NCI-H2227 treated with DMSO at 0.1 percent for 48 hours (cell line): ENCODE data around the gene PCDHGC3.

ENCODE experiments used
- DNase-seq: peaks from one replicate; lab custom pipeline; 2025; lab: John Stamatoyannopoulos, UW

Gene PCDHGC3

GRCh38 chr5:141523991-141524390, 48.2 kb downstream of the PCDHGC3 start:
- no peak for DNase-seq

- DNase-seq, result peak; percentile 85
Observed at GRCh38 chr5:141524604-141525597, 49.1 kb downstream of the PCDHGC3 start.

DNA sequence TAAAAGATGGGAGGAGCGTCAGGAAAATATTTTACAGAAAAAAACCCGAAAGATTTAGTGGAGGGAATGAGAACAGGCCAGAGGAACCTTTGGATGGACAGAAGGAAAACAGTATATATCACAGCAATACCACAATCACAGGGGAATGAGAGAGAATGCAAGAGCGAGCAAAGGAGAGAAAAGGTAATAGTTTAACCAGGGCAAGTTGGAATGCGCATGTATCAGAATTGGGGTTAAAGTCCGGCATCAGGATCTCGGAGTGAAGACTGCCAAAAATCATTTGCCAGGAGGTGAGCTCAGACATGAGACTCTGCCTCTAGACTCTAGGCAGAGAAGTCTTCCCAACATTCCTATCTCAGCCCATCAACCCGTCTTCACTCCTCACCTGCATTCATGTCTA, 49.9 kb downstream of the PCDHGC3 start:
- DNase-seq, result no peak

GRCh38 chr5:141527426-141527825, 51.7 kb downstream of the PCDHGC3 start:
- DNase-seq, result no peak
